Smooth muscle cell (in vitro differentiated cells): ENCODE results near the gene DAP. TPM values are rescaled to one million over a fixed set of nuclear protein-coding genes. Genes with fewer than 3 reads are reported as not detected.

ENCODE experiments used
- DNase-seq: peaks from one replicate; lab custom pipeline; 2025; ENCODE audit not compliant: unreplicated experiment; lab: John Stamatoyannopoulos, UW
- H2AFZ ChIP-seq: fragments of 200-600 bp; sonication (generic); 2 replicates; pipeline ENCODE4 v1.6.0; 2016; ENCODE audit warnings: antibody characterized with exemption, low read depth, mild to moderate bottlenecking
- H3F3A ChIP-seq: fragments of 200-600 bp; sonication (generic); 2 replicates; pipeline ENCODE4 v1.6.0; 2017; ENCODE audit warnings: antibody characterized with exemption, low read depth
- H3K27ac ChIP-seq: fragments of 200-600 bp; sonication (generic); 2 replicates; pipeline ENCODE4 v1.5.1; 2016; ENCODE audit warnings: low read depth, mild to moderate bottlenecking
- H3K27me3 ChIP-seq: fragments of 200-600 bp; sonication (generic); 2 replicates; pipeline ENCODE4 v1.6.1; 2016; ENCODE audit warnings: low read depth, mild to moderate bottlenecking
- H3K36me3 ChIP-seq: fragments of 200-600 bp; sonication (generic); 2 replicates; pipeline ENCODE4 v1.5.1; 2016; ENCODE audit warnings: low read depth
- H3K4me1 ChIP-seq: fragments of 200-600 bp; sonication (generic); 2 replicates; pipeline ENCODE4 v1.5.1; 2016; ENCODE audit warnings: low read depth
- H3K4me2 ChIP-seq: fragments of 200-600 bp; sonication (generic); 2 replicates; pipeline ENCODE4 v1.6.0; 2016; ENCODE audit warnings: mild to moderate bottlenecking
- H3K4me3 ChIP-seq: fragments of 200-600 bp; sonication (generic); 2 replicates; pipeline ENCODE4 v1.5.1; 2016; ENCODE audit warnings: mild to moderate bottlenecking
- H3K79me2 ChIP-seq: fragments of 200-600 bp; sonication (generic); 2 replicates; pipeline ENCODE4 v1.6.0; 2016; ENCODE audit warnings: low read depth, mild to moderate bottlenecking
- H3K9ac ChIP-seq: fragments of 200-600 bp; sonication (generic); 2 replicates; pipeline ENCODE4 v1.6.0; 2016; ENCODE audit warnings: low read depth
- H3K9me3 ChIP-seq: fragments of 200-600 bp; sonication (generic); replicated peaks from 2 replicates; pipeline ENCODE4 v1.5.1; 2016; ENCODE audit warnings: low read depth
- H4K20me1 ChIP-seq: fragments of 200-600 bp; sonication (generic); 2 replicates; pipeline ENCODE4 v1.6.0; 2016; ENCODE audit warnings: low read depth
- WGBS: methylation state at CpG from one replicate; pipeline ENCODE4 v1.1.7; 2016; ENCODE audit warnings: low lambda C conversion rate; 5-methylcytosine and 5-hydroxymethylcytosine counted together
- polyA plus RNA-seq: library from polyadenylated mRNA; unstranded; fragments of >200 nt; fragmentation: Nextera tagmentation; extraction: Ambion mirVana; gene quantifications from 2 replicates; pipeline ENCODE4 v1.2.1, GENCODE V29; 2016
- total RNA-seq: library from RNA; depleted of rRNA; stranded (reverse); fragments of >200 nt; gene quantifications from 2 replicates; pipeline ENCODE4 v1.2.3, GENCODE V29; 2014
- TF ChIP-seq, protein P1 (sequence below): fragments of 200-600 bp; sonication (generic); IDR thresholded peaks from 2 replicates; pipeline ENCODE4 v1.5.1; 2017; ENCODE audit warnings: borderline replicate concordance, mild to moderate bottlenecking, antibody characterized with exemption; ENCODE audit not compliant: insufficient read depth, poor library complexity, severe bottlenecking

Gene DAP
- total and polyA plus RNA-seq, 2 experiments from 2014 or later = 52.3 to 190 TPM

DNA sequence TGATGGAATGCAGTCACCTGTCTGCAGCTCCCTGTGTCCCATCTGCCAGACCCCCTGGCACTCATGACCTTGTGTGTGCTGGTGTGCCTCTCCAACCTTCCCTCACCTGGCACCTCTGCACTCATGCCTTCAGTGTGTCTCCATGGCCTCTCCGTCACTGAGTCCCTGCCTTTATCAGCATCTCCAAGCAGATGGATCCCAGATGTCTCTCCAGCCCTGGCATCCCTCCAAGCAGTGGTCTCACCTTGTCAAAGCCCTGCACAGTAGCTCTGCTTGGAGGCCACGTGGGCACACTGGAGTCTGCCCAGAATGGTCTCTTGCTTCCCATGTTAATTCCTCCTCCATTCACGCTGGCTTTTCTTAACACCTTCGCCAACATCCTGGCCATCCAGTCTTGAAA lies 84.8 kb downstream of the DAP start:
- Histone ChIP-seq H3K4me3 (no peak overlapping the region), H3K9me3 (no peaks in the 10 kb centered on the region), H3F3A (peaks cover 5% of the 10 kb centered on the region), H3K9ac (no peak overlapping the region), H3K4me1 (no peaks in the 10 kb centered on the region), H3K27ac (no peak overlapping the region), H3K36me3 (no peaks in the 10 kb centered on the region), H3K4me2 (no peak overlapping the region), H3K27me3 (no peaks in the 10 kb centered on the region), H3K79me2 (no peaks in the 10 kb centered on the region), H4K20me1 (peaks cover 18% of the 10 kb centered on the region), H2AFZ (no peak overlapping the region)
- WGBS = 94% methylated on average over 4 of the region's 4 CpGs
- TF ChIP-seq, protein P1, sequence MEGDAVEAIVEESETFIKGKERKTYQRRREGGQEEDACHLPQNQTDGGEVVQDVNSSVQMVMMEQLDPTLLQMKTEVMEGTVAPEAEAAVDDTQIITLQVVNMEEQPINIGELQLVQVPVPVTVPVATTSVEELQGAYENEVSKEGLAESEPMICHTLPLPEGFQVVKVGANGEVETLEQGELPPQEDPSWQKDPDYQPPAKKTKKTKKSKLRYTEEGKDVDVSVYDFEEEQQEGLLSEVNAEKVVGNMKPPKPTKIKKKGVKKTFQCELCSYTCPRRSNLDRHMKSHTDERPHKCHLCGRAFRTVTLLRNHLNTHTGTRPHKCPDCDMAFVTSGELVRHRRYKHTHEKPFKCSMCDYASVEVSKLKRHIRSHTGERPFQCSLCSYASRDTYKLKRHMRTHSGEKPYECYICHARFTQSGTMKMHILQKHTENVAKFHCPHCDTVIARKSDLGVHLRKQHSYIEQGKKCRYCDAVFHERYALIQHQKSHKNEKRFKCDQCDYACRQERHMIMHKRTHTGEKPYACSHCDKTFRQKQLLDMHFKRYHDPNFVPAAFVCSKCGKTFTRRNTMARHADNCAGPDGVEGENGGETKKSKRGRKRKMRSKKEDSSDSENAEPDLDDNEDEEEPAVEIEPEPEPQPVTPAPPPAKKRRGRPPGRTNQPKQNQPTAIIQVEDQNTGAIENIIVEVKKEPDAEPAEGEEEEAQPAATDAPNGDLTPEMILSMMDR = no peak
- DNase-seq = no peak

DNA sequence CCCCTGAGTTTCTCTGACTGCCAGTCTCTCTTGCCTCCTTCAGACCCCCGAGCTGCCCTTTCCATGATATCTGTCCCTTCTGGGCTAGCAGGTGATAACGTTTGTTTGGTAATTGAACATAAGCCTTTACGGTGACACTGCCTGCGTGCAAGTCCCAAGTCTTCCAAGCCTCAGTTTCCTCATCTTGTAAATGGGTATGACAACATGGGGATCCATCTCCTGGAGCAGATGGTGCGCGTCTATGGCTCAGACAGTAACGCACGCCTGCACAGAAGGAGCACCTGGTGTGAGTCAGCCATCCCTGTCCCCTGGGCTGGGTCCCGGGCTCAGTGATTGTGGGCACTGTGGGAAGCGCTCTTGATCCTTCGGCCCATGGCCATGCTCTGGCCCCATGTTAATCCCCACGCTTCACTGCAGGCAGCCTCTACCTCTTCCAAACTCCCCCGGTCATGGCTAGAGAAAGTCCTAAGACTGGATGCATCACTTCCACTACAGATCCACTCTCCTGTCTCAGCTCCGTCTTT lies 85.8 kb downstream of the DAP start:
- H3K4me3 ChIP-seq = no peak overlapping the region
- H3K9ac ChIP-seq = no peak overlapping the region
- 94% methylated on average over 14 of the region's 14 CpGs for WGBS
- H3F3A ChIP-seq = peaks cover 5% of the 10 kb centered on the region
- no peak overlapping the region for H3K4me2 ChIP-seq
- H3K27me3 ChIP-seq = no peaks in the 10 kb centered on the region
- no peak overlapping the region for H3K27ac ChIP-seq
- no peak overlapping the region for H2AFZ ChIP-seq
- peaks cover 17% of the 10 kb centered on the region for H4K20me1 ChIP-seq
- H3K79me2 ChIP-seq = no peaks in the 10 kb centered on the region
- H3K9me3 ChIP-seq = no peaks in the 10 kb centered on the region
- no peaks in the 10 kb centered on the region for H3K36me3 ChIP-seq
- no peaks in the 10 kb centered on the region for H3K4me1 ChIP-seq
- no peak for DNase-seq
- TF ChIP-seq, protein P1 = no peak

DNA sequence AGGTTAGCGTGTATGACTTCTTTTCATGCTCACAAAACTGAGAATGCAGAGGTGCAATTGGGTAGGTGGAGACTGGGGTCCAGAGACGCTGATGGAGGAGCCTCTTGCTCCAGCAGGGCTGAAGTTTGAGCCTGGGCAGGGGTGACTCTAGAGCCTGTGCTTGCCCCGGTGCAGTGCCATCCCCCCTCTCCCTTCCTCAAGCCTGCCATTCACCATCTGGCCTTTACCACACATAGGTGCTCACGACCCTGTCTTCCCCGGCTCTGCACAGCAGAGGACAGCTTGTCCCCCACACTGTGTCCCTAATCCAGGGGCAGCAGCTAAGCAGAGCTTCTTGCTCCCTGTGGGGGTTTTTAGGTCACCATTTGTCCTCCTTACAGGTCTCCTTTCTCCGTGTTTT lies 86.5 kb downstream of the DAP start:
- DNase-seq = no peak
- Histone ChIP-seq H3K27me3 (no peaks in the 10 kb centered on the region), H3K9ac (no peak overlapping the region), H4K20me1 (peaks cover 14% of the 10 kb centered on the region), H3K4me2 (no peak overlapping the region), H3K79me2 (no peaks in the 10 kb centered on the region), H3K27ac (no peak overlapping the region), H3K4me3 (no peak overlapping the region), H3K36me3 (no peaks in the 10 kb centered on the region), H3K4me1 (no peaks in the 10 kb centered on the region), H2AFZ (no peak overlapping the region), H3F3A (peaks cover 5% of the 10 kb centered on the region), H3K9me3 (no peaks in the 10 kb centered on the region)
- TF ChIP-seq, protein P1 = no peak
- 92% methylated on average over 6 of the region's 6 CpGs for WGBS

DNA sequence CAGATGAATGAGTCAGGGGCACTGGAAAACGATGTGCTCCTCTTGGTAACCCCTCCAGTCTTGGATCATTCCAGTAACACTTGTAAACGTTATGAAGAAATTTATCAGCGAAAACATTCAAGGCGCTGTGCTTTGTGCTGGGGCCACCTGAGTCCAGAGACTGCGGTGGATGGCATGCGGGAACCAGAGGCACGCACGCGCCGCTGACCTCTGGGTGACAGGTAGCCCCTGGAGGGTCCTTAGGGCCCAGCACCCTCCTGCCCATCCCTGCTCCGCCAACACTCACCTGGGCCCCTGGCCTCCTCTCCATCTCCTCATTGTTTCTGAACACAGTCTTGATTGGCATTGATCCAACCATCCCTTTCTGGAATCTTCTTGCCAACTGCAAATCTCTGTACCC lies 86.9 kb downstream of the DAP start:
- TF ChIP-seq, protein P1 = no peak
- no peak overlapping the region for H3K27ac ChIP-seq
- no peak overlapping the region for H3K9ac ChIP-seq
- H3K79me2 ChIP-seq = no peaks in the 10 kb centered on the region
- no peak overlapping the region for H2AFZ ChIP-seq
- H3K9me3 ChIP-seq = no peaks in the 10 kb centered on the region
- no peaks in the 10 kb centered on the region for H3K36me3 ChIP-seq
- H3F3A ChIP-seq = peaks cover 5% of the 10 kb centered on the region
- H3K4me3 ChIP-seq = no peak overlapping the region
- no peaks in the 10 kb centered on the region for H3K27me3 ChIP-seq
- no peaks in the 10 kb centered on the region for H3K4me1 ChIP-seq
- no peak overlapping the region for H3K4me2 ChIP-seq
- peaks cover 12% of the 10 kb centered on the region for H4K20me1 ChIP-seq
- 96% methylated on average over 11 of the region's 11 CpGs for WGBS
- DNase-seq = no peak
